Tibial nerve (tissue), 4 donors: ENCODE results near the gene RGS9. TPM values are rescaled to one million over a fixed set of nuclear protein-coding genes. Genes with fewer than 3 reads are reported as not detected.

Experiments
- DNase-seq, 2 donors: peaks; one replicate each; pipeline ENCODE4 v3.0.0-alpha.2; 2019; ENCODE audit warnings: low spot score in 2 of 2
- H3K27ac ChIP-seq, 4 donors: fragments of 200-600 bp; sonication (generic) in 3 of 4; one replicate each; pipeline ENCODE4 v1.5.1; 2017 to 2019; ENCODE audit warnings: mild to moderate bottlenecking in 1 of 4
- H3K27me3 ChIP-seq, 2 donors: fragments of 200-600 bp; sonication (generic) in 1 of 2; one replicate each; pipeline versions ENCODE4 v1.5.1 to v1.6.0; 2017 to 2019
- H3K36me3 ChIP-seq, 3 donors: fragments of 200-600 bp; sonication (generic); one replicate each; pipeline ENCODE4 v1.5.1; 2018 to 2019
- H3K4me1 ChIP-seq, 4 donors: fragments of 200-600 bp; sonication (generic) in 3 of 4; one replicate each; pipeline ENCODE4 v1.5.1; 2017 to 2019
- H3K4me3 ChIP-seq, 4 donors: fragments of 200-600 bp; sonication (generic) in 3 of 4; one replicate each; pipeline ENCODE4 v1.5.1; 2017 to 2019; ENCODE audit warnings: mild to moderate bottlenecking in 1 of 4, moderate library complexity in 1 of 4
- H3K9me3 ChIP-seq, 4 donors: fragments of 200-600 bp; sonication (generic) in 3 of 4; one replicate each; pipeline ENCODE4 v1.5.1; 2017 to 2019
- EP300 ChIP-seq, 2 donors: sonication (generic); formaldehyde crosslinking; IDR thresholded peaks; one replicate each; pipeline ENCODE4 v1.6.1; 2017; ENCODE audit warnings: antibody characterized with exemption in 2 of 2, mild to moderate bottlenecking in 1 of 2
- POLR2A ChIP-seq, 2 donors: fragments of 450-650 bp; IDR thresholded peaks; one replicate each; pipeline ENCODE4 v1.6.1; 2017; ENCODE audit warnings: antibody characterized with exemption in 2 of 2, mild to moderate bottlenecking in 2 of 2, moderate library complexity in 2 of 2
- WGBS, 2 donors: methylation state at CpG; one replicate each; pipeline ENCODE4 v1.1.5; 2018; 5-methylcytosine and 5-hydroxymethylcytosine counted together
- total RNA-seq, 4 donors: library from RNA; depleted of rRNA; stranded (reverse); fragments of >200 nt; gene quantifications; one replicate each; pipeline ENCODE4 v1.1.0, GENCODE V29; 2016
- TF ChIP-seq, protein P1 (sequence below), 5 experiments: fragments of 200-600 bp in 3 of 5; fragments of 450-650 bp in 2 of 5; sonication (generic) in 3 of 5; IDR thresholded peaks; one replicate each; pipeline ENCODE4 v1.5.1; 2016 to 2019; ENCODE audit warnings: antibody characterized with exemption in 5 of 5, mild to moderate bottlenecking in 3 of 5, moderate library complexity in 2 of 5

Gene RGS9
- total RNA-seq, 4 donors from 2014 or later: 10.7 to 15.3 (median 11.3) TPM

DNA sequence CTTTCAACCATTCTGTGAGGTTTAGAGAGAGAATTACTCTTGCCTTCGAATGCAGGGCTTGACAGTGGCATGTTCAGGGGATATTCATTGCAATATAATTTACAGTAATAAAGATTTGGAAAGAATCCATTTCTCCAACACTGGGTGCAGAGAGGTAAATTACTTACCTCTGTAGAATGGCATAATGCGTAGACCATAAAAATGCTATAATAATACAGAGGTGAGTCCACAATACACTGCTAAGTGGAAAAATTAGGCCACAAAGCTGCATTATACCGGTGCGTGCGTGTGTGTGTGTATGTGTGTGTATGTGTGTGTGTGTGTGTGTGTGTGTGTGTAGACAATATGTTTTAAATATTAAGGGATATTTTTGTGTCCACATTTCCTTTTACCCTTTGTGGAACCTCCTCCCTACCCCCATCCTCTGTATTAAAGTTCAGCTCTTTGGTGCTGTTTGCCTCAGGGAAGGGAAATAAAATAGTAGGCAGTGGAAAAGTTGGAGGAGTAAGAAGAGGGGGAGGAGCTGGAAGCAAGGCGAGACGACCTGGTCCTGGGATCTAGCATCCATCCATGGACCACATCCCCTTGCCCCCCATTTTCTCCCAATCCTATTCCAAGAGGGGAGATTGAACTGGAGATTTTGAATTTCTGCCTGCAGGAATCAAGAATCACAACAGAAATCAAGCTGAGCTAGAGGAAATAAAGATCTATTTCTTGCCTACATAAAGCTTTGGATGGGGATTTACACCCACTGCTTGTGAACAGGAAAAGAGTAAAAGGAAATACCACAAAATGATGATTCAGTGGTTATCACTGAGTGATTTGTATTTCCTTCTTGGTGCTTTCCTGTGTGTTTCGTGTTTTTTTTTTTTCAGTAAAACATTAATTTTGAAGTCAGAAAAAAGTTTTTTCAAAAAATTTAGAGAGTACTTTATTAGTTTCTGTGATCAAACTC lies 124.8 kb downstream of the RGS9 start:
- no peak for DNase-seq
- TF ChIP-seq, protein P1, sequence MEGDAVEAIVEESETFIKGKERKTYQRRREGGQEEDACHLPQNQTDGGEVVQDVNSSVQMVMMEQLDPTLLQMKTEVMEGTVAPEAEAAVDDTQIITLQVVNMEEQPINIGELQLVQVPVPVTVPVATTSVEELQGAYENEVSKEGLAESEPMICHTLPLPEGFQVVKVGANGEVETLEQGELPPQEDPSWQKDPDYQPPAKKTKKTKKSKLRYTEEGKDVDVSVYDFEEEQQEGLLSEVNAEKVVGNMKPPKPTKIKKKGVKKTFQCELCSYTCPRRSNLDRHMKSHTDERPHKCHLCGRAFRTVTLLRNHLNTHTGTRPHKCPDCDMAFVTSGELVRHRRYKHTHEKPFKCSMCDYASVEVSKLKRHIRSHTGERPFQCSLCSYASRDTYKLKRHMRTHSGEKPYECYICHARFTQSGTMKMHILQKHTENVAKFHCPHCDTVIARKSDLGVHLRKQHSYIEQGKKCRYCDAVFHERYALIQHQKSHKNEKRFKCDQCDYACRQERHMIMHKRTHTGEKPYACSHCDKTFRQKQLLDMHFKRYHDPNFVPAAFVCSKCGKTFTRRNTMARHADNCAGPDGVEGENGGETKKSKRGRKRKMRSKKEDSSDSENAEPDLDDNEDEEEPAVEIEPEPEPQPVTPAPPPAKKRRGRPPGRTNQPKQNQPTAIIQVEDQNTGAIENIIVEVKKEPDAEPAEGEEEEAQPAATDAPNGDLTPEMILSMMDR (IDR thresholded peaks at IDR 0.05): no peak
- TF ChIP-seq EP300 (IDR thresholded peaks at IDR 0.05) (no peak), POLR2A (IDR thresholded peaks at IDR 0.05) (no peak)
- H3K4me1 ChIP-seq: no peaks in the 10 kb centered on the region
- H3K27ac ChIP-seq: no peak overlapping the region
- H3K9me3 ChIP-seq: peaks cover 0 to 3% (median 0%) of the 10 kb centered on the region in 4 donors
- WGBS, 2 donors: 64 to 73% methylated on average over 8 of the region's 8 CpGs
- H3K27me3 ChIP-seq: no peaks in the 10 kb centered on the region
- H3K4me3 ChIP-seq: no peak overlapping the region
- no peaks in the 10 kb centered on the region for H3K36me3 ChIP-seq

DNA sequence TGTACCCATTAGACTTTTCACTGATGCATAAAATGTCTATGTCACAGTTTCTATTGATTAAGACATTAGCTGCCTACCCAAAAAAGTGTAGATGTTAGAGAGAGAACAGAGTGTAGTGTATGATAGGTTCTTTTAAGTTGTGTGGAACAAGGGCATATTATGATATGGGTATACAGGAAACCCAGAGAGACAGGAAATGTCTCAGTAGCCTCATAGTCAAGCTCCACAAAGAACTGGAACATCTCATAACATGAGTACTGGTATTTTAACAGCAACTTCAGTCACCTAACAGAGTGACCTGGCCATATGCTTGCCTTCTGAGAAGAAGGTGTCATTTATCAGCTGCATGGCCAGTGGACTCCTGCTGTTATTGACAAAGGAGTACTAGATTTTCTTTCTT lies 128.1 kb downstream of the RGS9 start:
- H3K4me3 ChIP-seq: no peak overlapping the region
- no peaks in the 10 kb centered on the region for H3K27me3 ChIP-seq
- peaks cover 0 to 3% (median 0%) of the 10 kb centered on the region in 4 donors for H3K9me3 ChIP-seq
- H3K27ac ChIP-seq: no peak overlapping the region
- H3K36me3 ChIP-seq: no peaks in the 10 kb centered on the region
- H3K4me1 ChIP-seq: no peaks in the 10 kb centered on the region
- no peak for DNase-seq
- TF ChIP-seq, protein P1 (IDR thresholded peaks at IDR 0.05): no peak
- no peak for TF ChIP-seq EP300 (IDR thresholded peaks at IDR 0.05)
- TF ChIP-seq POLR2A (IDR thresholded peaks at IDR 0.05): no peak

DNA sequence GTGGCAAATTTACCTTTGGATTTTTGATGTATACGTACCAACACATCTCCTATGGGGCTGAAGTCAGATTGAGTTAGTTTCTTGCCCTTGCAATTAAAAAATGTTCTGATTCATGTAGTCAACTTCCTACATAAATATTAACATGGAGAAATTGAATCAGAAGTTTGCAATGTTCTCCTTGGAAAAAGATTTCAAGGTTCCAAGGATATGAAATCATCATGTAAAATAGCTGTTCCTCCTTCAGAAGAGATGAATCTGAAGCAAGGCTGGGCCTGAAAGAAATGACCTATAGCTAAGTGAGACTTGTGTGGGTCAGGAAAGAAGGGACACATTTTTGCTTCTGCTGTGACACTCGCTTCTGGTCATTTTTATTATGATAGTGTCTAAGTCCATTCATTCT lies 131.7 kb downstream of the RGS9 start:
- H3K9me3 ChIP-seq: peaks cover 0 to 3% (median 0%) of the 10 kb centered on the region in 4 donors
- no peak for DNase-seq
- no peak overlapping the region for H3K27ac ChIP-seq

DNA sequence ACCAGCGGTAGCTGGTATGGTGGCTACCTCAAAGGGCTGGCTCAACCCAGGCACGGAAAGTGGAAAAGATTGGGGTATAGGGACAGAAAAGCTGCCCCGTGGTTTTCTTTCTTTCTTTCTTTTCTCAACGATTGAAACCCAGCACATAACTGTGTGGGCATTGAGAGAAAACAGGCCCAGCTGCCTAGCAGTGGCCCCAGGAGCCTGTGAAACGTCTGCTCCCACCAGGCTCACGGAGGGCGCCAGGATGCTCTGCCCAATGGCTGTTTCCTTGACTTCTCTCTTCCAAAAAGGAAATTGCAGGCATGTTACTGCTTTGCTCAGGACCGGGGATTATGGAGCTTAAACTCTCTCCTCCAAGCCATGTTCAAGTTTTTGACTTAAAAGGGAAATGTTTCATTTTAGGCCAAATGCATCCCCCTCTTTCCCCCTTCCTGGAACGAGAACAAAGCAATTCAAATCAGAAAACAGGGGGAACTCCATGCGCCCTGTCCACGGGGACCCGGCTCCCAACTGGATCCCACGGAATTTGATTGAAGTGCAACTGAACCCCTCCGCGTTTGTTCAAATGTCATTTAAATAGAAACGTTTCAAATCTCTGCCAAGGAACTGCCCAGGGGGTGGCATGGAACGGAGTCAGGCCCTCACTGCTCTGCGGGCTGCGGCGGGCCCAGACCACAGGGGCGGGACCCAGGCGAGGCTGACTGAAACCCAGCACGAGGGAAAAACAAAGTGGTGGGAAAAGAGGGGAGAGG lies 133.5 kb downstream of the RGS9 start:
- Histone ChIP-seq H3K4me3 (no peak overlapping the region), H3K4me1 (no peaks in the 10 kb centered on the region), H3K27me3 (no peaks in the 10 kb centered on the region), H3K36me3 (no peaks in the 10 kb centered on the region), H3K9me3 (peaks cover 0 to 3% (median 0%) of the 10 kb centered on the region in 4 donors), H3K27ac (no peak overlapping the region)
- WGBS, 2 donors: 26 to 31% methylated on average over 23 of the region's 23 CpGs
- no peak for DNase-seq
- TF ChIP-seq EP300 (IDR thresholded peaks at IDR 0.05) (no peak), POLR2A (IDR thresholded peaks at IDR 0.05) (no peak)
- TF ChIP-seq, protein P1 (IDR thresholded peaks at IDR 0.05): no peak

More for the DNA sequence above, 131.7 kb downstream of the RGS9 start:
- no peaks in the 10 kb centered on the region for H3K4me1 ChIP-seq
- H3K36me3 ChIP-seq: no peaks in the 10 kb centered on the region
- TF ChIP-seq, protein P1 (IDR thresholded peaks at IDR 0.05): no peak
- TF ChIP-seq EP300 (IDR thresholded peaks at IDR 0.05) (no peak), POLR2A (IDR thresholded peaks at IDR 0.05) (no peak)
- 91 to 95% methylated on average over 2 of the region's 2 CpGs for whole genome bisulfite sequencing, 2 donors
- no peaks in the 10 kb centered on the region for H3K27me3 ChIP-seq
- H3K4me3 ChIP-seq: no peak overlapping the region

DNA sequence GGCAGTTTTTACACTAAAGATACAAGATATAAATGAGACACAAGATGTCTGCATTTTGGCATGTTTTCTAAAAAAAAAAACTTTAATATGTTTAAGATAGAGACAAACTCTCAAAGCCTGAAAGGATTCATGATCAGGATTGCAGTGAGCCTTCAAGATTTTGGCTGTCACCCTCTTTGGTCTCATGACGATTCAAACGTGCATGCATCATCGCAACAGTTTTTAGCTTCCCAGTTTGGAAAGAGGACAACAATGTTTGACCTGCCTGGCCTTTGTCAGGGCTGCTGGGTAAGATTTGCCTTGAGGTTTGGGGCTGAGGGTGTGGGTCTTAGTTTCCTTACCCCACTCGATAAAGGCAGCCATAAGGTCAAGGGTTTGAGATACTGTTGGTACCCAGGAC lies 134.1 kb downstream of the RGS9 start:
- no peaks in the 10 kb centered on the region for H3K4me1 ChIP-seq
- TF ChIP-seq POLR2A (IDR thresholded peaks at IDR 0.05) (no peak), EP300 (IDR thresholded peaks at IDR 0.05) (no peak)
- TF ChIP-seq, protein P1 (IDR thresholded peaks at IDR 0.05): no peak
- no peak overlapping the region for H3K27ac ChIP-seq
- no peak overlapping the region for H3K4me3 ChIP-seq
- no peaks in the 10 kb centered on the region for H3K36me3 ChIP-seq
- DNase-seq: no peak
- no peaks in the 10 kb centered on the region for H3K27me3 ChIP-seq
- WGBS, 2 donors: 38 to 52% methylated on average over 4 of the region's 4 CpGs
- no peaks in the 10 kb centered on the region for H3K9me3 ChIP-seq
